ENCODE measurements around the gene PARP3. TPM values are rescaled to one million over a fixed set of nuclear protein-coding genes. Genes with fewer than 3 reads are reported as not detected.
"Not testable (repeated sequence)": the region's sequence is repeated elsewhere in the genome, so short reads cannot be mapped to it uniquely, and the experiment has no call there.

PARP3 gene
- total RNA-seq, 1 experiment from 2014 or later, result 17.5 TPM

GRCh38 chr3:51928981-51929380, 13.2 kb upstream of the PARP3 start:
- peaks cover 6 to 14% of the 10 kb centered on the region in 2 experiments; a peak in 3 of 4 replicates for H3K36me3 ChIP-seq (ENCODE audit: control insufficient read depth in 1 of 2, insufficient read depth in 2 of 2, low read length in 2 of 2)
- H3K79me2 ChIP-seq (ENCODE audit: insufficient read depth, low read length); BruUV-seq (replicated peaks); H3K4me2 ChIP-seq (ENCODE audit: low read length); H2AFZ ChIP-seq (ENCODE audit: low read depth, low read length, poor library complexity, severe bottlenecking); DNase-seq (ENCODE audit: low read depth, low spot score); H3K9me3 ChIP-seq (ENCODE audit: control insufficient read depth in 1 of 2, insufficient read depth in 1 of 2, low read depth in 1 of 2, low read length in 2 of 2); H4K20me1 ChIP-seq (ENCODE audit: insufficient read depth); RAD21 ChIA-PET (ENCODE audit: low non-redundant PET in 1 of 2, low total read pairs in 2 of 2, uncharacterized antibody in 2 of 2, unreplicated experiment in 2 of 2); H3K4me3 ChIP-seq (replicated peaks in 1 of 2; ENCODE audit: low read depth in 1 of 2, low read length in 2 of 2); H3K9ac ChIP-seq (ENCODE audit: low read length); H3K9me2 ChIP-seq (ENCODE audit: insufficient read depth); intact Hi-C loops (cut with micrococcal nuclease); H3K27ac ChIP-seq (ENCODE audit: low read depth, low read length); CTCF ChIA-PET; H3K4me1 ChIP-seq (ENCODE audit: control insufficient read depth in 1 of 2, insufficient read depth in 2 of 2, low read length in 2 of 2); POLR2A ChIA-PET; H3K27me3 ChIP-seq (ENCODE audit: insufficient read depth, low read length); ATAC-seq: not testable (repeated sequence)

DNA sequence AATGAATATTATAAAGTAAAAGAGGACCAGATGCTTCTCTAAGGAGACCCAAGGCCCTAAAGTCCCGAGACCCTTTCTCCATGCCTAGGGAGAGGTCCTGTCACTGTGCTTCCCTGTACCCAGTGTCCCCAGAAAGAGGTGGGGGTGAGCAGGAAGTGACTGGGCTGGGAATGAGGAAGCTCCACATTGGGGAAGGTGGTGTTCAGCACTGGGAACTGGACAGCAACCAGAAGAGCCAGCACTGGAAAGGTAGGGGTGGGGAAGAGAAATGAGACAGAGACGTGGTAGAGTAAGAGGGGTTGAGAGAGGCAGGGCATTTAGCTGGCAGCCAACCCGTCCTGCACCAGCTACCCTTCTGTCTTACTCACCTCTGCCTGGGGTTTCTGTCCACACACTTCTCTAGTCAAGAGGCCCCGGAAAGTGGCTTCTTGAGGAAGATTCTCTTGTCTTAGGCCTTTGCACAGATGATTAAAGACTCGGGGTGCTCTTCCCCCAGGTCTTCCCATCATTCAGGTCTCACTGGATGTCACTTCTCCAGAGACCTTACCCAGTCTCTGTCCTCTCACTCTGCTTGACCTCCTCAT, 12.7 kb upstream of the PARP3 start:
- H3K9me2 ChIP-seq (ENCODE audit: insufficient read depth), result no peaks in the 10 kb centered on the region
- H3K36me3 ChIP-seq (ENCODE audit: control insufficient read depth in 1 of 2, insufficient read depth in 2 of 2, low read length in 2 of 2), result peaks cover 7 to 20% of the 10 kb centered on the region in 2 experiments; a peak in 3 of 4 replicates
- DNase-seq (ENCODE audit: low read depth, low spot score) (no peak), ATAC-seq (no peak)
- no peak overlapping the region for H3K4me3 ChIP-seq (replicated peaks in 1 of 2; ENCODE audit: low read depth in 1 of 2, low read length in 2 of 2)
- POLR2A ChIA-PET, result no interaction called here
- no TSS peak for BruUV-seq (replicated peaks)
- H3K4me1 ChIP-seq (ENCODE audit: control insufficient read depth in 1 of 2, insufficient read depth in 2 of 2, low read length in 2 of 2), result no peaks in the 10 kb centered on the region
- H4K20me1 ChIP-seq (ENCODE audit: insufficient read depth), result no peaks in the 10 kb centered on the region
- intact Hi-C loops (cut with micrococcal nuclease), result no loop called here
- H3K27ac ChIP-seq (ENCODE audit: low read depth, low read length), result no peak overlapping the region
- no peak overlapping the region for H2AFZ ChIP-seq (ENCODE audit: low read depth, low read length, poor library complexity, severe bottlenecking)
- H3K9me3 ChIP-seq (ENCODE audit: control insufficient read depth in 1 of 2, insufficient read depth in 1 of 2, low read depth in 1 of 2, low read length in 2 of 2), result no peaks in the 10 kb centered on the region
- H3K4me2 ChIP-seq (ENCODE audit: low read length), result no peak overlapping the region
- no peak overlapping the region for H3K9ac ChIP-seq (ENCODE audit: low read length)
- TF ChIP-seq ATF3 (IDR thresholded peaks at IDR 0.05), result no peak
- no peak for TF ChIP-seq ZBTB33 (IDR thresholded peaks at IDR 0.05; ENCODE audit: extremely low read depth, insufficient replicate concordance, low read length)
- TF ChIP-seq ZNF274 (IDR thresholded peaks at IDR 0.05; ENCODE audit: low read depth, low read length), result no peak
- peak; percentile 82 for TF ChIP-seq REST (IDR thresholded peaks at IDR 0.05; ENCODE audit: low read depth)
- TF ChIP-seq SP1 (IDR thresholded peaks at IDR 0.05; ENCODE audit: low read depth), result no peak
- TF ChIP-seq JUND (IDR thresholded peaks at IDR 0.05), result no peak
- TF ChIP-seq CBX3 (IDR thresholded peaks at IDR 0.05; ENCODE audit: low read depth), result no peak
- no peak for TF ChIP-seq CEBPB (IDR thresholded peaks at IDR 0.05; ENCODE audit: low read depth)
- H3K79me2 ChIP-seq (ENCODE audit: insufficient read depth, low read length), result no peaks in the 10 kb centered on the region
- CTCF ChIA-PET, result no interaction called here
- RAD21 ChIA-PET (ENCODE audit: low non-redundant PET in 1 of 2, low total read pairs in 2 of 2, uncharacterized antibody in 2 of 2, unreplicated experiment in 2 of 2), result no interaction called here
- H3K27me3 ChIP-seq (ENCODE audit: insufficient read depth, low read length), result no peaks in the 10 kb centered on the region
